Fibroblast of villous mesenchyme (primary cell): ENCODE data around the gene CFAP61. TPM values are rescaled to one million over a fixed set of nuclear protein-coding genes. Genes with fewer than 3 reads are reported as not detected.

ENCODE experiments used
- DNase-seq: peaks from one replicate; pipeline ENCODE4 v3.0.0-alpha.2; 2010; ENCODE audit warnings: low read depth
- H3K4me3 ChIP-seq: 2 replicates; pipeline ENCODE4 v1.5.1; 2011; ENCODE audit warnings: low read depth, mild to moderate bottlenecking, low read length
- total RNA-seq: library from RNA; depleted of rRNA; stranded (reverse); fragments of >200 nt; gene quantifications from 2 replicates; pipeline ENCODE4 v1.2.3, GENCODE V29; 2012
- TF ChIP-seq, protein P1 (sequence below): IDR thresholded peaks from 2 replicates; pipeline ENCODE4 v1.5.1; 2012; ENCODE audit warnings: low read depth, mild to moderate bottlenecking, low read length; ENCODE audit not compliant: insufficient read depth

CFAP61 gene
- total RNA-seq, 1 donor: 0.43 TPM

DNA sequence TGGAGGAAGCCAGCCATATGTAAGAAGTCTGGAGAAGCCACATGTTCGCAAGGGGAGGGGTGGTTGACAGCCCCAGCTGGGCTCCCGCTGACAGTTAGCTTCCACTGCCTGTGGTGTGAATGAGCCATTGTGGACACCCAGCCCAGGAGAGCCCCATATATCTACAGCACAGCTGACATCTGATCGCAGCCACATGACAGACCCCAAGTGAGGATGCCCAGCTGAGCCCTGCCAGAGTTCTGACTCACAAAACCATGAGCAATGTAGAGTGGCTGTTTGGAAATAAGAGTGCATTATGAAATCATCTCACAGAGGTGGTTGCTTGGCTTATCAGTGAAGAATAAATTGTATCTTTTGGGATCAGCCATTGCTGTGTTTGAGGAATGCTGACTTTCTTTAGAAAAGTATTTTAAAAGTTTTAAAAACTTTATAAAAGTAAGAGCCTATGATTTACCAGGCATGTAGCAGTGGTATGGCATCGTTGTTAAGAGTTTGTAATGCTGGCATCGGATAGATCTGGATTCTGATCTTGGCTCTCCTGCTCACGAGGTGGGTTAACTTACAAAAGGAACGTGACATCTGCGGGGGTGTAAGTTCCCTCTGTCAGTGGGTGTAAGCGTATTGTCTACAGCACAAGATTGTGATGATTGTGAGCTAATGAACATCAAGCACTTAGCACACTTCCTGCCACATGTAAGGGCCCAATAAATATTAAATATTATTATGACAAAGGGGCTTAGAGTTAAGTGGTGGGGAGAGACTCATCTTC, 24.1 kb downstream of the CFAP61 start:
- H3K4me3 ChIP-seq: no peak overlapping the region
- DNase-seq: peak; percentile 46
- TF ChIP-seq, protein P1, sequence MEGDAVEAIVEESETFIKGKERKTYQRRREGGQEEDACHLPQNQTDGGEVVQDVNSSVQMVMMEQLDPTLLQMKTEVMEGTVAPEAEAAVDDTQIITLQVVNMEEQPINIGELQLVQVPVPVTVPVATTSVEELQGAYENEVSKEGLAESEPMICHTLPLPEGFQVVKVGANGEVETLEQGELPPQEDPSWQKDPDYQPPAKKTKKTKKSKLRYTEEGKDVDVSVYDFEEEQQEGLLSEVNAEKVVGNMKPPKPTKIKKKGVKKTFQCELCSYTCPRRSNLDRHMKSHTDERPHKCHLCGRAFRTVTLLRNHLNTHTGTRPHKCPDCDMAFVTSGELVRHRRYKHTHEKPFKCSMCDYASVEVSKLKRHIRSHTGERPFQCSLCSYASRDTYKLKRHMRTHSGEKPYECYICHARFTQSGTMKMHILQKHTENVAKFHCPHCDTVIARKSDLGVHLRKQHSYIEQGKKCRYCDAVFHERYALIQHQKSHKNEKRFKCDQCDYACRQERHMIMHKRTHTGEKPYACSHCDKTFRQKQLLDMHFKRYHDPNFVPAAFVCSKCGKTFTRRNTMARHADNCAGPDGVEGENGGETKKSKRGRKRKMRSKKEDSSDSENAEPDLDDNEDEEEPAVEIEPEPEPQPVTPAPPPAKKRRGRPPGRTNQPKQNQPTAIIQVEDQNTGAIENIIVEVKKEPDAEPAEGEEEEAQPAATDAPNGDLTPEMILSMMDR: no peak

DNA sequence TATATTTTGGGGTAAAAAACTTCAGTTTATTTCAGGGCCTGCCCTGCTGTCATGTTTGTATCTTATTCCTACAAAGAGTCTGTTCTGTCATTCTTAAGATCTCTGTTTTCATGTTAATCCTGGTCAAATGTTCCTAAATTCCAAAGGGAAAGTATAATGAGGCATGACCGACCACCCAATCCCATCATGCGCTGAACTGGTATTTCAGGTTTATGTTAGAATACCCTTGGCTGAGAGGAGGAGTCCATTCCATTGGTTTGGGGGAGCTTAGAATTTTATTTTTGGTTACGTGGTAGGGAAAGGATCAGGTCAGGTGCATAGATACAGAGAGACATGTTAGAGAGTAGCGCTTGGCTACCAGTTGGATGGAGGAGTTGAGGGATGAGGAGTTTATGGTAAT, 25.7 kb downstream of the CFAP61 start:
- no peak for DNase-seq
- TF ChIP-seq, protein P1: no peak
- no peak overlapping the region for H3K4me3 ChIP-seq

DNA sequence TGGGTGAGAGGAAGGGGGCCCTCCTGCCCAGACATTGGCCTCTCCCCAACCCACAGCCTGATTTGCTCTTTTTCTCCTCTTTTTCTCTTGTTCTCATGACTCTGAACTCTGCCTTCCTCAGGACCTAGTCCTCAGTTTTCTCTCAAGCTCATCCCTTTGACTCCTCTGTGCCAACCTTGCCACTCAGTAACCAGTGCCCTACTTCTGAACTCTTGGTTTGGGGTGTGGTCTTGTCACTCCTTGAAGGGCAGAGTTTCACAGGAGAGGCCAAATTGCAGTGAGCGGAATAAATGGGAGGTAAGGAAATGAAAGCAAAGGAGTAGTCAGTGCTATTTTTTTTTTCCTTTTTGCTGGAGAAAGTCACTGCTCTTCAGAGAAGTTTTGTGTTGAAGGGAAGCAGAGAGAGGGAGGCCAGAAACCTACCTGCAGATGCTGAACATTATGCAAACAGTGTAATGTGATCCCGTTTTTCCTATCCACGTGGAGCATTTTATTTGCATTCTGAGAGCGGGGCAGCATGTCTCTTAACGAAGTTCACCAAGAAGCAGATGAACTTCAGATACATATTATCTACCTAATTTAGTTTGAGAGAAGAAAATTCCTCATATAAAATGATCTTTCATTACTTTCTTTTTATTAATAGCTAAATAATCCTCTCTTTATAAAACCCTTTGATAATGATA, 26.9 kb downstream of the CFAP61 start:
- TF ChIP-seq, protein P1: no peak
- no peak for DNase-seq
- no peak overlapping the region for H3K4me3 ChIP-seq

DNA sequence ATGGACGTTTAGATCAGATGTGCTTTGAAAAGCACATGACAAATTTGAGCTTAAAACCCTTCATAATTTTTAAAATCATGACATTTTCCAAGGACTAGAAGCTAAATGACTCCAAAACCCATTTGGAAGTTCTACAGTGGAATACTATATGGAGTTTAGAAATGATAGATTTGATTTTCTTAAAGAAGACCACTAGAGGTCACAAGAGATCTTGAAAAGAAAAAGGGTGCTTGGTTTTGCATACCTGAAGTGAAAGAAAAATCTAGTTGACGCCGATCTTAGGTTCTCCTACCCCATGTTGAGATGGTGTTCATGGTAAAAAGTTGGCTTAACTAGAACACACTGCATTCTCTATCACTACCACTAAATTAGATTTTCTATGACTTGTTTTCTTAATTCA, 31.5 kb downstream of the CFAP61 start:
- peak; percentile 25 for DNase-seq
- H3K4me3 ChIP-seq: no peak overlapping the region
- TF ChIP-seq, protein P1: peak; percentile 53

DNA sequence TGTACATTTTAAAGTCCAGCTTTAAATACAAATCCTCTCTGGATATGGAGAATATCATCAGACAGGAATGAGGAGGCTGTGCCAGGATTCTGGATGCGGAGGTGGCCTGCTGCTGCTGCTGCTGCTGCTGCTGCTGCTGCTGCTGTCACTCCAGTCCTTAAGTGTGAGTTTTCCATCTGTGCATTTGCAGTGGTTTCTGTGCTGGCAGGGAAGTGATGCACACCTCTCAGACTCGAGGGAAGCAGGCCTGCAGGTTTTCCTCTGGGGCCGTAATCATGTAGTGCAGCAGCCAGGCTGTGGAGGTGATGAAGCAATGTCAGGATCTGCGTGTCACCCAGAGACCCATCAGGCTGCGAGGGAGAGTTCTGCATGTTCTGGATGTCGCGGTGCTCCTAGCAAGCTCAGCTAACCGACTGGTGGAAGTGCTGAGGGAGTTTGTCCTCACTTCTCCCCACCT, 32.0 kb downstream of the CFAP61 start:
- no peak for DNase-seq
- TF ChIP-seq, protein P1: no peak
- no peak overlapping the region for H3K4me3 ChIP-seq

DNA sequence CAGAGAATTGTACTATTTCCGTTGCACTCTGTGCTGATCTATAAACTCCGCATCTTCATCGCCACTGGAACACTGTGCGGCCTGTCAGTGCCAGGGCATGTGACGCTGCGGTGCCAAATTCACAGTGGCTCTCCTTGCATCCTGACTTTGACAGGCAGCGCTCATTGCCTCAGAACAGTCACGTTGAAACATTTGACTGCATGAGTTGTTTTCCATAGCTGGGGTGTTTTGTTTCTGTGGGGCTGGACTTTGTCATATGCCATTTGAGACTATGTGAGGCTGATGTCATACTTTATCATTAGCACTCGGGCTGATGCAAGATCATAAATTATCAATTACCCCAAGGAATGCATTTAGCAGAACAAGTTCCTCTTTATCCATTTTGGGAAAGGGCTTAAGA, 32.7 kb downstream of the CFAP61 start:
- no peak overlapping the region for H3K4me3 ChIP-seq
- TF ChIP-seq, protein P1: no peak
- no peak for DNase-seq
